Testis (tissue), 2 donors: ENCODE results near the gene PRAMEF33.
"Not testable (repeated sequence)": the region's sequence is repeated elsewhere in the genome, so short reads cannot be mapped to it uniquely, and the experiment has no call there.

Experiments used
- POLR2A ChIP-seq: fragments of 450-650 bp; IDR thresholded peaks from one replicate; pipeline ENCODE4 v1.6.1; 2017; ENCODE audit warnings: antibody characterized with exemption, mild to moderate bottlenecking, moderate library complexity
- TF ChIP-seq, protein P1 (sequence below), 3 experiments: fragments of 450-650 bp in 2 of 3; fragments of 200-600 bp in 1 of 3; sonication (generic) in 1 of 3; IDR thresholded peaks; one replicate each; pipeline ENCODE4 v1.5.1; 2016 to 2019; ENCODE audit warnings: antibody characterized with exemption in 3 of 3, mild to moderate bottlenecking in 2 of 3, moderate library complexity in 1 of 3

DNA sequence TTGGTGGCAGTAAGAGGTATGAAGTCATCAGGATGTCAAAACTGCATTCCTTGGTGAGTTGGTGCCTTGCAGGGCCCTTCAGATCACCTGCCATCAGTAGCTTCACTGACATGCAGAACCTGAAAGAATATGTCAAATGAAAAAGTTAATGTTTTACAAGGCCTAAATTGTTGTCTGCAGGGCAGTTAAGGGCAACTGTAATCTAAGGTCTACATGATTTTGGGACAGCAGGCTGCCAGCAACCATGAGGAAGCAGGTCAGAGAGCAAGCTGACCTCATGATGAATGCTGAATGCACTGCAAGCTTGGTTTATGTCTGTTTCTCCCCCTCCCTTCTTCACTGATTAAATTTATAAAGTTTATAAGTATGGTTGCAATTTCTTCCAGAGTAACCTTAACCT lies 1.1 kb upstream of the PRAMEF33 start:
- TF ChIP-seq, protein P1, sequence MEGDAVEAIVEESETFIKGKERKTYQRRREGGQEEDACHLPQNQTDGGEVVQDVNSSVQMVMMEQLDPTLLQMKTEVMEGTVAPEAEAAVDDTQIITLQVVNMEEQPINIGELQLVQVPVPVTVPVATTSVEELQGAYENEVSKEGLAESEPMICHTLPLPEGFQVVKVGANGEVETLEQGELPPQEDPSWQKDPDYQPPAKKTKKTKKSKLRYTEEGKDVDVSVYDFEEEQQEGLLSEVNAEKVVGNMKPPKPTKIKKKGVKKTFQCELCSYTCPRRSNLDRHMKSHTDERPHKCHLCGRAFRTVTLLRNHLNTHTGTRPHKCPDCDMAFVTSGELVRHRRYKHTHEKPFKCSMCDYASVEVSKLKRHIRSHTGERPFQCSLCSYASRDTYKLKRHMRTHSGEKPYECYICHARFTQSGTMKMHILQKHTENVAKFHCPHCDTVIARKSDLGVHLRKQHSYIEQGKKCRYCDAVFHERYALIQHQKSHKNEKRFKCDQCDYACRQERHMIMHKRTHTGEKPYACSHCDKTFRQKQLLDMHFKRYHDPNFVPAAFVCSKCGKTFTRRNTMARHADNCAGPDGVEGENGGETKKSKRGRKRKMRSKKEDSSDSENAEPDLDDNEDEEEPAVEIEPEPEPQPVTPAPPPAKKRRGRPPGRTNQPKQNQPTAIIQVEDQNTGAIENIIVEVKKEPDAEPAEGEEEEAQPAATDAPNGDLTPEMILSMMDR (IDR thresholded peaks at IDR 0.05), result not testable (repeated sequence)
- not testable (repeated sequence) for TF ChIP-seq POLR2A
